HG02610 (cell line): ENCODE measurements around the gene GLUL.
"Not testable (repeated sequence)": the region's sequence is repeated elsewhere in the genome, so short reads cannot be mapped to it uniquely, and the experiment has no call there.

Source experiments
- ATAC-seq: cut with Tn5 transposase; IDR thresholded peaks from one replicate; pipeline ENCODE4 v1.9.1; 2021; ENCODE audit warnings: mild to moderate bottlenecking, moderate library complexity; ENCODE audit not compliant: unreplicated experiment

GLUL gene

GRCh38 chr1:182370532-182370931 lies 21.1 kb downstream of the GLUL start:
- no peak for ATAC-seq

- no peak for ATAC-seq
Observed at GRCh38 chr1:182368903-182369302, 22.7 kb downstream of the GLUL start.

GRCh38 chr1:182368358-182368757 lies 23.2 kb downstream of the GLUL start:
- ATAC-seq, result no peak

- no peak for ATAC-seq
Observed at GRCh38 chr1:182367926-182368325, 23.7 kb downstream of the GLUL start.

- ATAC-seq, result no peak
Observed at GRCh38 chr1:182366596-182366995, 25.0 kb downstream of the GLUL start.

GRCh38 chr1:182359645-182360044 lies 31.9 kb downstream of the GLUL start:
- ATAC-seq, result no peak

- no peak for ATAC-seq
Observed at GRCh38 chr1:182357913-182358312, 33.7 kb downstream of the GLUL start.

GRCh38 chr1:182357171-182357570 lies 34.4 kb downstream of the GLUL start:
- ATAC-seq, result no peak

- no peak for ATAC-seq
Observed at GRCh38 chr1:182355723-182356098, 35.9 kb downstream of the GLUL start.

- no peak for ATAC-seq
Observed at GRCh38 chr1:182351790-182352364, 39.7 kb downstream of the GLUL start.

- no peak for ATAC-seq
Observed at GRCh38 chr1:182350839-182351238, 40.8 kb downstream of the GLUL start.

- no peak for ATAC-seq
Observed at GRCh38 chr1:182348961-182349747, 42.4 kb downstream of the GLUL start.

- no peak for ATAC-seq
Observed at GRCh38 chr1:182347019-182347418, 44.6 kb downstream of the GLUL start.

GRCh38 chr1:182340233-182341058 lies 51.1 kb downstream of the GLUL start:
- ATAC-seq, result no peak

GRCh38 chr1:182339684-182340083 lies 51.9 kb downstream of the GLUL start:
- no peak for ATAC-seq

- no peak for ATAC-seq
Observed at GRCh38 chr1:182338806-182339370, 52.7 kb downstream of the GLUL start.

- ATAC-seq, result no peak
Observed at GRCh38 chr1:182337736-182338571, 53.6 kb downstream of the GLUL start.

GRCh38 chr1:182335771-182336566 lies 55.6 kb downstream of the GLUL start:
- no peak for ATAC-seq

- ATAC-seq, result not testable (repeated sequence)
Observed at GRCh38 chr1:182333071-182333571, 58.5 kb downstream of the GLUL start.
